ENCODE data around the gene DSCAM. TPM values are rescaled to one million over a fixed set of nuclear protein-coding genes. Genes with fewer than 3 reads are reported as not detected.

DSCAM gene
- total and polyA plus RNA-seq, 10 of the 15 experiments (the other 5 are each of a cell fraction or from before 2014, with no cell fraction given): not detected

DNA sequence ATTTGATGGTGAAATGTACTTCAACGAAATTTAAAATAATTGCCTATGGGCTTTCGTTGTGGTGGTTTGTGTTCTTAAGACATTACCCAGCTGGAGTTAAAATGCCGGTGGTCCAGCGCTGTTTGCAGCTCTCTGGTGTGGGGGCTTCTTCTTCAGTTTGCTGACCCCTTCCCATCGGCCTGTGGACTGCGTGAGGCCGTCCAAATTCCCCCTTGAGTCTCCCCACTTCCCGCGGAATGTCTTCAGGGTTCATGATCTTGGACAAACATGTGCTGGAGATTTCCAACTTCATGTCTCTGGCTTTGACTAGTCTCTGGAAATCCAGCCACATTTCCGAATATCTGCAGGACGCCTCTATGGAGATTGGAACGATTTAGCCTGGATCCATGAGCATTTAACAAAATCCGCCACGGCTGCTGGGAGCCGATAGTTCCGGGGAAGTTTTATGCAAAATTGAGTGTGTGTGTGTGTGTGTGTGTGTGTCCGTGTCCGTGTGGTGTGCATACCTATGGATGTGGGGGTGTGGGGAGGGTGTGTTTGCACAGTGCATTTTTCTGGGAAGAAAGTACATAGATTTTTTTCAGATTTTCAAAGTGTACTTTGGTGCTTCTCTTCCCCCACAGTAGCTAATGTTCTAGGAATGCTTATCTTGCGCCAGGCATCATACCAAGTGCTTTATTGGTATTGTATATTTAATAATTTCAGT, 862.5 kb downstream of the DSCAM start:
- RAD21 ChIA-PET (ENCODE audit: unreplicated experiment): no interaction called here
- in situ Hi-C loops (cut with MboI): no loop called here
- Histone ChIP-seq H3K27me3 (replicated peaks in 1 of 2; ENCODE audit: control insufficient read depth in 2 of 2, insufficient read depth in 2 of 2, low read length in 1 of 2) (no peaks in the 10 kb centered on the region), H3K4me3 (no peak overlapping the region), H3K36me3 (ENCODE audit: control insufficient read depth in 2 of 2, insufficient read depth in 2 of 2, low read length in 1 of 2) (no peaks in the 10 kb centered on the region), H2AFZ (ENCODE audit: control insufficient read depth, low read depth, low read length) (no peak overlapping the region), H3K4me2 (ENCODE audit: control insufficient read depth, insufficient read depth) (no peak overlapping the region), H4K20me1 (ENCODE audit: control insufficient read depth, insufficient read depth) (no peaks in the 10 kb centered on the region), H3K4me1 (ENCODE audit: control insufficient read depth, insufficient read depth, low read length) (no peaks in the 10 kb centered on the region), H3K79me2 (ENCODE audit: control insufficient read depth, insufficient read depth, low read length) (no peaks in the 10 kb centered on the region), H3K9me3 (replicated peaks; ENCODE audit: control insufficient read depth, insufficient read depth, low read length) (no peaks in the 10 kb centered on the region; the same call in 2 of the 3 replicates), H3K27ac (ENCODE audit: control insufficient read depth, insufficient read depth) (no peak overlapping the region), H3K9ac (ENCODE audit: control insufficient read depth, insufficient read depth, low read length) (no peak overlapping the region)
- no TSS peak for BruUV-seq (replicated peaks)
- POLR2A ChIA-PET: no interaction called here
- intact Hi-C loops (cut with micrococcal nuclease; ENCODE audit: unreplicated experiment): no loop called here
- CTCF ChIA-PET: no interaction called here
- SMC1A ChIA-PET (ENCODE audit: uncharacterized antibody, unreplicated experiment): no interaction called here
- no peak for ATAC-seq
- FAIRE-seq: no peak
- TF ChIP-seq NR2F1 (conservative IDR thresholded peaks at IDR 0.05) (no peak), NFYB (IDR thresholded peaks at IDR 0.05; ENCODE audit: insufficient read depth, low read depth, low read length) (no peak), GABPA (IDR thresholded peaks at IDR 0.05; ENCODE audit: low read depth) (no peak), CBX5 (IDR thresholded peaks at IDR 0.05; ENCODE audit: low read depth) (no peak), PAX8 (IDR thresholded peaks at IDR 0.05) (no peak), TCF12 (IDR thresholded peaks at IDR 0.05; ENCODE audit: low read depth, low read length) (no peak), CHD4 (IDR thresholded peaks at IDR 0.05) (no peak), YBX1 (IDR thresholded peaks at IDR 0.05) (no peak), BRCA1 (IDR thresholded peaks at IDR 0.05; ENCODE audit: low read depth, low read length) (no peak), ZNF207 (IDR thresholded peaks at IDR 0.05; ENCODE audit: borderline replicate concordance) (no peak), SUPT20H (IDR thresholded peaks at IDR 0.05; ENCODE audit: borderline replicate concordance, control insufficient read depth, low read depth, low read length) (no peak), MYC (IDR thresholded peaks at IDR 0.05; ENCODE audit: insufficient read depth, insufficient read length, insufficient replicate concordance, low read length, severe bottlenecking) (no peak), CEBPB (IDR thresholded peaks at IDR 0.05; ENCODE audit: borderline replicate concordance in 1 of 2, low read depth in 2 of 2, low read length in 2 of 2) (no peak)
- TF ChIP-seq, protein P1, sequence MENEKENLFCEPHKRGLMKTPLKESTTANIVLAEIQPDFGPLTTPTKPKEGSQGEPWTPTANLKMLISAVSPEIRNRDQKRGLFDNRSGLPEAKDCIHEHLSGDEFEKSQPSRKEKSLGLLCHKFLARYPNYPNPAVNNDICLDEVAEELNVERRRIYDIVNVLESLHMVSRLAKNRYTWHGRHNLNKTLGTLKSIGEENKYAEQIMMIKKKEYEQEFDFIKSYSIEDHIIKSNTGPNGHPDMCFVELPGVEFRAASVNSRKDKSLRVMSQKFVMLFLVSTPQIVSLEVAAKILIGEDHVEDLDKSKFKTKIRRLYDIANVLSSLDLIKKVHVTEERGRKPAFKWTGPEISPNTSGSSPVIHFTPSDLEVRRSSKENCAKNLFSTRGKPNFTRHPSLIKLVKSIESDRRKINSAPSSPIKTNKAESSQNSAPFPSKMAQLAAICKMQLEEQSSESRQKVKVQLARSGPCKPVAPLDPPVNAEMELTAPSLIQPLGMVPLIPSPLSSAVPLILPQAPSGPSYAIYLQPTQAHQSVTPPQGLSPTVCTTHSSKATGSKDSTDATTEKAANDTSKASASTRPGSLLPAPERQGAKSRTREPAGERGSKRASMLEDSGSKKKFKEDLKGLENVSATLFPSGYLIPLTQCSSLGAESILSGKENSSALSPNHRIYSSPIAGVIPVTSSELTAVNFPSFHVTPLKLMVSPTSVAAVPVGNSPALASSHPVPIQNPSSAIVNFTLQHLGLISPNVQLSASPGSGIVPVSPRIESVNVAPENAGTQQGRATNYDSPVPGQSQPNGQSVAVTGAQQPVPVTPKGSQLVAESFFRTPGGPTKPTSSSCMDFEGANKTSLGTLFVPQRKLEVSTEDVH (IDR thresholded peaks at IDR 0.05; ENCODE audit: low read depth, partially characterized antibody): no peak
- TF ChIP-seq, protein P2, sequence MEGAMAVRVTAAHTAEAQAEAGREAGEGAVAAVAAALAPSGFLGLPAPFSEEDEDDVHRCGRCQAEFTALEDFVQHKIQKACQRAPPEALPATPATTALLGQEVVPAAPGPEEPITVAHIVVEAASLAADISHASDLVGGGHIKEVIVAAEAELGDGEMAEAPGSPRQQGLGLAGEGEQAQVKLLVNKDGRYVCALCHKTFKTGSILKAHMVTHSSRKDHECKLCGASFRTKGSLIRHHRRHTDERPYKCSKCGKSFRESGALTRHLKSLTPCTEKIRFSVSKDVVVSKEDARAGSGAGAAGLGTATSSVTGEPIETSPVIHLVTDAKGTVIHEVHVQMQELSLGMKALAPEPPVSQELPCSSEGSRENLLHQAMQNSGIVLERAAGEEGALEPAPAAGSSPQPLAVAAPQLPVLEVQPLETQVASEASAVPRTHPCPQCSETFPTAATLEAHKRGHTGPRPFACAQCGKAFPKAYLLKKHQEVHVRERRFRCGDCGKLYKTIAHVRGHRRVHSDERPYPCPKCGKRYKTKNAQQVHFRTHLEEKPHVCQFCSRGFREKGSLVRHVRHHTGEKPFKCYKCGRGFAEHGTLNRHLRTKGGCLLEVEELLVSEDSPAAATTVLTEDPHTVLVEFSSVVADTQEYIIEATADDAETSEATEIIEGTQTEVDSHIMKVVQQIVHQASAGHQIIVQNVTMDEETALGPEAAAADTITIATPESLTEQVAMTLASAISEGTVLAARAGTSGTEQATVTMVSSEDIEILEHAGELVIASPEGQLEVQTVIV (IDR thresholded peaks at IDR 0.05; ENCODE audit: borderline replicate concordance, partially characterized antibody): no peak
- WGBS (ENCODE audit: insufficient coverage, insufficient replicate concordance, low lambda C conversion rate, missing lambda C conversion rate): 58% methylated on average over 19 of the region's 19 CpGs
- DNase-seq (ENCODE audit: low read depth, low spot score): no peak

Data from GM12878 (cell line).